Activated CD8-positive, alpha-beta memory T cell treated with anti-CD3 and anti-CD28 coated beads, Interleukin-2, amount 50 U/mL, for 1 hour (primary cell): ENCODE data around the gene CHKA.
A peak's percentile ranks its signal among the peaks of the same experiment; 100 is the strongest.

Experiments
- DNase-seq: peaks from one replicate; pipeline ENCODE4 v3.0.0-alpha.2; 2020; ENCODE audit errors: extremely low read depth

CHKA gene

GRCh38 chr11:68142441-68143309, 21.5 kb upstream of the CHKA start:
- no peak for DNase-seq

GRCh38 chr11:68142028-68142412, 20.8 kb upstream of the CHKA start:
- peak; percentile 23 for DNase-seq

- DNase-seq = no peak
Observed at GRCh38 chr11:68141246-68142027, 20.2 kb upstream of the CHKA start.

- DNase-seq = no peak
Observed at GRCh38 chr11:68140496-68141245, 19.5 kb upstream of the CHKA start.

- DNase-seq = no peak
Observed at GRCh38 chr11:68138237-68138636, 17.0 kb upstream of the CHKA start.

- DNase-seq = no peak
Observed at GRCh38 chr11:68137833-68138232, 16.6 kb upstream of the CHKA start.

- no peak for DNase-seq
Observed at GRCh38 chr11:68136866-68137265, 15.7 kb upstream of the CHKA start.

GRCh38 chr11:68135161-68135560, 14.0 kb upstream of the CHKA start:
- DNase-seq = no peak

GRCh38 chr11:68133761-68134160, 12.6 kb upstream of the CHKA start:
- no peak for DNase-seq

- no peak for DNase-seq
Observed at GRCh38 chr11:68130121-68130520, 8.9 kb upstream of the CHKA start.

- DNase-seq = no peak
Observed at GRCh38 chr11:68128682-68129327, 7.6 kb upstream of the CHKA start.

GRCh38 chr11:68127714-68128681, 6.8 kb upstream of the CHKA start:
- no peak for DNase-seq

GRCh38 chr11:68125164-68125563, 4.0 kb upstream of the CHKA start:
- DNase-seq = no peak

GRCh38 chr11:68122936-68123539, 1.9 kb upstream of the CHKA start:
- no peak for DNase-seq

- peak; percentile 36 for DNase-seq
Observed at GRCh38 chr11:68120273-68121066, 718 bp downstream of the CHKA start.

- no peak for DNase-seq
Observed at GRCh38 chr11:68118706-68119448, 2.3 kb downstream of the CHKA start.

GRCh38 chr11:68117853-68118470, 3.2 kb downstream of the CHKA start:
- no peak for DNase-seq

GRCh38 chr11:68116974-68117373, 4.2 kb downstream of the CHKA start:
- no peak for DNase-seq
